ENCODE data around the gene CLEC16A.

Gene CLEC16A

GRCh38 chr16:11047939-11048800 lies 103.8 kb downstream of the CLEC16A start:
- FAIRE-seq, result no peak

GRCh38 chr16:11049396-11050059 lies 105.2 kb downstream of the CLEC16A start:
- FAIRE-seq, result no peak

GRCh38 chr16:11050536-11050935 lies 106.2 kb downstream of the CLEC16A start:
- no peak for FAIRE-seq

GRCh38 chr16:11050944-11051343 lies 106.6 kb downstream of the CLEC16A start:
- no peak for FAIRE-seq

GRCh38 chr16:11051430-11051829 lies 107.1 kb downstream of the CLEC16A start:
- no peak for FAIRE-seq

GRCh38 chr16:11051879-11052808 lies 107.8 kb downstream of the CLEC16A start:
- no peak for FAIRE-seq

- FAIRE-seq, result no peak
Measured at GRCh38 chr16:11053916-11054460, 109.6 kb downstream of the CLEC16A start.

- no peak for FAIRE-seq
Measured at GRCh38 chr16:11056090-11056992, 112.0 kb downstream of the CLEC16A start.

- FAIRE-seq, result no peak
Measured at GRCh38 chr16:11056993-11057649, 112.8 kb downstream of the CLEC16A start.

GRCh38 chr16:11057711-11058345 lies 113.5 kb downstream of the CLEC16A start:
- FAIRE-seq, result no peak

GRCh38 chr16:11058832-11059231 lies 114.5 kb downstream of the CLEC16A start:
- no peak for FAIRE-seq

- FAIRE-seq, result no peak
Measured at GRCh38 chr16:11059588-11059987, 115.2 kb downstream of the CLEC16A start.

GRCh38 chr16:11060364-11060763 lies 116.0 kb downstream of the CLEC16A start:
- FAIRE-seq, result no peak

- no peak for FAIRE-seq
Measured at GRCh38 chr16:11060842-11061241, 116.5 kb downstream of the CLEC16A start.

- no peak for FAIRE-seq
Measured at GRCh38 chr16:11061629-11062270, 117.4 kb downstream of the CLEC16A start.

GRCh38 chr16:11063448-11064201 lies 119.3 kb downstream of the CLEC16A start:
- no peak for FAIRE-seq

- FAIRE-seq, result no peak
Measured at GRCh38 chr16:11064202-11064540, 119.8 kb downstream of the CLEC16A start.

- FAIRE-seq, result no peak
Measured at GRCh38 chr16:11064851-11065250, 120.5 kb downstream of the CLEC16A start.

- no peak for FAIRE-seq
Measured at GRCh38 chr16:11066261-11066870, 122.0 kb downstream of the CLEC16A start.
